HEK293 (cell line): ENCODE results near the gene C2CD5.
"Not testable (repeated sequence)": the region's sequence is repeated elsewhere in the genome, so short reads cannot be mapped to it uniquely, and the experiment has no call there.

ENCODE experiments used
- CTCF ChIA-PET: fragments of 350-600 bp; formaldehyde crosslinking; extraction: SDS; loops from one replicate; lab custom pipeline; 2021; ENCODE audit warnings: antibody characterized with exemption; lab: Yijun Ruan, JAX
- POLR2A ChIA-PET: fragments of 300-600 bp; formaldehyde crosslinking; extraction: SDS; loops from one replicate; lab custom pipeline; 2020; ENCODE audit warnings: antibody characterized with exemption, inconsistent platforms; lab: Yijun Ruan, JAX
- H3K27ac ChIP-seq: fragments of 200-500 bp; sonication (Bioruptor generic); 2 replicates; pipeline ENCODE4 v1.5.1; 2014; ENCODE audit warnings: low read depth, low read length, control low read depth, inconsistent platforms; ENCODE audit errors: extremely low read depth
- H3K36me3 ChIP-seq, 2 experiments: fragments of 200-500 bp in 1 of 2; sonication (Bioruptor generic) in 1 of 2; 1 replicate in 1 of 2; 2 replicates in 1 of 2; pipeline ENCODE4 v1.5.1; 2014 to 2017; ENCODE audit warnings: inconsistent platforms in 2 of 2, low read length in 2 of 2; ENCODE audit not compliant: control insufficient read depth in 2 of 2, insufficient read depth in 1 of 2
- H3K4me1 ChIP-seq: fragments of 200-500 bp; sonication (Bioruptor generic); 2 replicates; pipeline ENCODE4 v1.5.1; 2014; ENCODE audit warnings: mild to moderate bottlenecking, low read length, inconsistent platforms; ENCODE audit not compliant: control insufficient read depth, insufficient read depth
- H3K4me3 ChIP-seq: 2 replicates; pipeline ENCODE4 v1.5.1; 2011; ENCODE audit warnings: low read depth, mild to moderate bottlenecking, control low read depth, low read length, moderate library complexity
- H3K9me3 ChIP-seq: fragments of 200-500 bp; sonication (Bioruptor generic); 2 replicates; pipeline ENCODE4 v1.5.1; 2014; ENCODE audit warnings: low read depth, low read length, inconsistent platforms; ENCODE audit not compliant: control insufficient read depth, insufficient read depth
- BCL11B ChIP-seq: fragments of 450-650 bp; formaldehyde crosslinking; IDR thresholded peaks from 2 replicates; pipeline ENCODE4 v1.5.1; 2016; ENCODE audit warnings: low read depth, missing biosample characterization, missing genetic modification characterization
- EGR2 ChIP-seq: fragments of 450-650 bp; formaldehyde crosslinking; IDR thresholded peaks from 2 replicates; pipeline ENCODE4 v1.5.1; 2016; ENCODE audit warnings: low read depth, missing biosample characterization, missing genetic modification characterization
- HOXD13 ChIP-seq: sonication (generic); formaldehyde crosslinking; IDR thresholded peaks from 2 replicates; pipeline ENCODE4 v1.8.0; 2022; ENCODE audit warnings: missing genetic modification reagents, borderline replicate concordance
- KLF10 ChIP-seq: fragments of 450-650 bp; IDR thresholded peaks from 2 replicates; pipeline ENCODE4 v1.5.1; 2018; ENCODE audit warnings: missing biosample characterization, mild to moderate bottlenecking, missing genetic modification characterization
- KLF8 ChIP-seq: fragments of 450-650 bp; formaldehyde crosslinking; IDR thresholded peaks from 2 replicates; pipeline ENCODE4 v1.5.1; 2016; ENCODE audit warnings: missing biosample characterization, missing genetic modification characterization
- SETDB1 ChIP-seq: IDR thresholded peaks from one replicate; pipeline ENCODE4 v1.6.1; 2017; ENCODE audit warnings: mild to moderate bottlenecking, low read length, moderate library complexity, mixed read lengths; ENCODE audit not compliant: insufficient read length
- ZNF133 ChIP-seq: fragments of 450-650 bp; formaldehyde crosslinking; IDR thresholded peaks from 2 replicates; pipeline ENCODE4 v1.5.1; 2016; ENCODE audit warnings: missing biosample characterization, missing genetic modification characterization
- ZNF146 ChIP-seq: fragments of 450-650 bp; formaldehyde crosslinking; IDR thresholded peaks from 2 replicates; pipeline ENCODE4 v1.5.1; 2016; ENCODE audit warnings: missing biosample characterization, missing genetic modification characterization
- ZNF311 ChIP-seq: fragments of 450-650 bp; formaldehyde crosslinking; IDR thresholded peaks from 2 replicates; pipeline ENCODE4 v1.5.1; 2017; ENCODE audit warnings: missing biosample characterization, missing genetic modification characterization, borderline replicate concordance
- ZNF629 ChIP-seq: fragments of 450-650 bp; formaldehyde crosslinking; IDR thresholded peaks from 2 replicates; pipeline ENCODE4 v1.5.1; 2017; ENCODE audit warnings: missing biosample characterization, missing genetic modification characterization
- ZNF658 ChIP-seq: fragments of 450-650 bp; formaldehyde crosslinking; IDR thresholded peaks from 2 replicates; pipeline ENCODE4; 2016; ENCODE audit warnings: missing biosample characterization, missing genetic modification characterization
- TF ChIP-seq, protein P1 (sequence below): fragments of 450-650 bp; formaldehyde crosslinking; IDR thresholded peaks from 2 replicates; pipeline ENCODE4 v1.5.1; 2016; ENCODE audit warnings: missing biosample characterization, missing genetic modification characterization
- TF ChIP-seq, protein P2 (sequence below): IDR thresholded peaks from 2 replicates; pipeline ENCODE4 v1.6.1; 2011; ENCODE audit warnings: mild to moderate bottlenecking, low read depth, low read length, borderline replicate concordance

The C2CD5 gene

DNA sequence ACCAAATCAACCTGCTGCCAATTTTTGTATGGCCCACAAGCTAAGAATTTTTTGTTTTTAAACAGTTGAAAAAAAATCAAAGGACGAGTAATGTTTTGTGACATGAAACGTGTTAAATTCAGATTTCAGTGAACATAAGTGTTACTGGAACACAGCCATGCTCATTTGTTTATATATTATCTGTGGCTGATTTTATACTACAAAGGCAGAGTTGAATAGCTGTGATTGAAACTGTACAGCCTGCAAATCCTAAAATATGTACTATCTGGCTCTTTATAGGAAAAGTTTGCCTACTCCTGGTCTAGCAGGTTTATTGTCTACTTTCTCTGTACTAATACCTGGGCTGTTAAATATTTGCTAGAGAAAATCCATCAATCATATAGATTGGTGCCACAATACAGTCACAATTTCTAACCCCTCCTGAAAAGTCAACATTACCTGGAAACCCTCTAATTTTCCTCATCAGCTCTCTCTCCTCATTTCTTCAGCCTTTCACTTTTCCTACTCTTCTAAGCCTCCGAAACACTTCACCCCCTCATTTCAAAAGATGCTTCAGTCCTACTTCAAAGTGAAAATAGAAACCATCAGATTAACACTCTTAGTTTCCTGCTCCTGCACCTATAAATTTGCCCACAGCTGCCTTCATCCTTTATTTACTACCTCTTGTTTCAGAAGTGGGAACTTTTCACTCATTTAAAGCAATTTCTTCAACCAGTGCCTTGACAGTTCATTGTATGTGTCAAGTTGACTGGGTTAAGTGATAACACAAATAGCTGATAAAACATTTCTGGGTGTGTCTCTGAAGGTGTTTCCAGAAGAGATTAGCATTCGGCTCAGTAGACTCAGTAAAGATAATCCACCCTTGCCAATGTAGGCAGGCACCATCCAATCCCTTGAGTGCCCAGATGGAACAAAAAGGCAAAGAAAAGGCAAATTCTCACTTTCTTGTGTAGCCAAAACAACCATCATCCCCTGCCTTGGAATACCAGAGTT is 18.0 kb upstream of the C2CD5 start:
- CTCF ChIA-PET, result no interaction called here
- H3K4me1 ChIP-seq, result no peaks in the 10 kb centered on the region
- H3K9me3 ChIP-seq, result no peaks in the 10 kb centered on the region
- no peak for TF ChIP-seq HOXD13 (CRISPR knock-in tag)
- TF ChIP-seq, protein P1, sequence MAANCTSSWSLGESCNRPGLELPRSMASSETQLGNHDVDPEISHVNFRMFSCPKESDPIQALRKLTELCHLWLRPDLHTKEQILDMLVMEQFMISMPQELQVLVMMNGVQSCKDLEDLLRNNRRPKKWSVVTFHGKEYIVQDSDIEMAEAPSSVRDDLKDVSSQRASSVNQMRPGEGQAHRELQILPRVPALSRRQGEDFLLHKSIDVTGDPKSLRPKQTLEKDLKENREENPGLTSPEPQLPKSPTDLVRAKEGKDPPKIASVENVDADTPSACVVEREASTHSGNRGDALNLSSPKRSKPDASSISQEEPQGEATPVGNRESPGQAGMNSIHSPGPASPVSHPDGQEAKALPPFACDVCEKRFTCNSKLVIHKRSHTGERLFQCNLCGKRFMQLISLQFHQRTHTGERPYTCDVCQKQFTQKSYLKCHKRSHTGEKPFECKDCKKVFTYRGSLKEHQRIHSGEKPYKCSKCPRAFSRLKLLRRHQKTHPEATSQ (tag by site-specific recombination), result no peak
- no peak for TF ChIP-seq ZNF311
- no peaks in the 10 kb centered on the region for H3K36me3 ChIP-seq
- H3K4me3 ChIP-seq, result no peak overlapping the region
- POLR2A ChIA-PET, result no interaction called here
- H3K27ac ChIP-seq, result no peak overlapping the region

DNA sequence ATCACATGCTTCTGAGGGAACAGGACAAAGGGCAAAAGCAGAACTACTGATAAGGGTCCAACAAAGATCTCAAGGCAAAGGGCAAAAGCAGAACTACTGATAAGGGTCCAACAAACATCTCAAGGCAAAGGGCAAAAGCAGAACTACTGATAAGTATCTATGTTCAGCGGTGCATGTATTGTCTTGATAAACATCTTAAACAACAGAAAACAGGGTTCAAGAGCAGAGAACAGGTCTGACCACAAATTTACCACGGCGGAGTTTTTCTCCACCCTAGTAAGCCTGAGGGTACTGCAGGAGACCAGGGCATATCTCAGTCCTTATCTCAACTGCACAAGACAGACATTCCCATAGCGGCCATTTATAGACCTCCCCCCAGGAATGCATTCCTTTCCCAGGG is 10.4 kb upstream of the C2CD5 start:
- TF ChIP-seq ZNF133 (tag by site-specific recombination) (peak; percentile 86), SETDB1 (peak; percentile 69)
- TF ChIP-seq, all 188 proteins: peak for 2; not testable (repeated sequence) for 186
- H3K4me3 ChIP-seq, H3K36me3 ChIP-seq, POLR2A ChIA-PET, H3K27ac ChIP-seq, H3K9me3 ChIP-seq, CTCF ChIA-PET, H3K4me1 ChIP-seq: not testable (repeated sequence)

DNA sequence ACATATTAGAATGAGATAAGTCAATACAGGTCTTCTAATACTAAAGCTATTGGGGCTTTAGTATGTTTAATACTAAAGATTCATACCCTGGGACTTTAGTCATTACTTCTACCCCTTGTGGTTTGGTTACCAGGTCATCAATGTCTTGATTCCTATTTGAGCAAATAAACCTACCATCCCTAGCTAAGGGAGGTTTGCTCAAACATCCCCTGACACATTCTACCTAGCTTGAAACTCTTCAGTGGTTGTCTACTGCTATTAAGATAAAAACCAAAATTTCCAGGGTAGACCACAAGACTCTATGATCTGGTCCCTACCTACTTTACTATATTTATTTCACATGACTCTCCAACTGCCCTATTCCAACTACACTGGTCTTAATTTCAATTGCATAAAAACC is 7.3 kb upstream of the C2CD5 start:
- H3K4me3 ChIP-seq, result no peak overlapping the region
- no peaks in the 10 kb centered on the region for H3K4me1 ChIP-seq
- POLR2A ChIA-PET, result no interaction called here
- H3K36me3 ChIP-seq, result no peaks in the 10 kb centered on the region
- no peak overlapping the region for H3K27ac ChIP-seq
- H3K9me3 ChIP-seq, result no peaks in the 10 kb centered on the region
- TF ChIP-seq BCL11B (tag by site-specific recombination) (no peak), KLF8 (tag by site-specific recombination) (no peak), ZNF133 (tag by site-specific recombination) (no peak), ZNF658 (tag by site-specific recombination) (no peak), ZNF146 (tag by site-specific recombination) (no peak), ZNF629 (tag by site-specific recombination) (no peak), KLF10 (tag by site-specific recombination) (no peak)
- TF ChIP-seq, protein P2, sequence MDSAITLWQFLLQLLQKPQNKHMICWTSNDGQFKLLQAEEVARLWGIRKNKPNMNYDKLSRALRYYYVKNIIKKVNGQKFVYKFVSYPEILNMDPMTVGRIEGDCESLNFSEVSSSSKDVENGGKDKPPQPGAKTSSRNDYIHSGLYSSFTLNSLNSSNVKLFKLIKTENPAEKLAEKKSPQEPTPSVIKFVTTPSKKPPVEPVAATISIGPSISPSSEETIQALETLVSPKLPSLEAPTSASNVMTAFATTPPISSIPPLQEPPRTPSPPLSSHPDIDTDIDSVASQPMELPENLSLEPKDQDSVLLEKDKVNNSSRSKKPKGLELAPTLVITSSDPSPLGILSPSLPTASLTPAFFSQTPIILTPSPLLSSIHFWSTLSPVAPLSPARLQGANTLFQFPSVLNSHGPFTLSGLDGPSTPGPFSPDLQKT, result no peak
- CTCF ChIA-PET, result interaction anchor here (1.3 kb wide), 1 partner anchor 89 kb away, joined by 4 read pairs; no protein-coding TSS in a partner anchor

DNA sequence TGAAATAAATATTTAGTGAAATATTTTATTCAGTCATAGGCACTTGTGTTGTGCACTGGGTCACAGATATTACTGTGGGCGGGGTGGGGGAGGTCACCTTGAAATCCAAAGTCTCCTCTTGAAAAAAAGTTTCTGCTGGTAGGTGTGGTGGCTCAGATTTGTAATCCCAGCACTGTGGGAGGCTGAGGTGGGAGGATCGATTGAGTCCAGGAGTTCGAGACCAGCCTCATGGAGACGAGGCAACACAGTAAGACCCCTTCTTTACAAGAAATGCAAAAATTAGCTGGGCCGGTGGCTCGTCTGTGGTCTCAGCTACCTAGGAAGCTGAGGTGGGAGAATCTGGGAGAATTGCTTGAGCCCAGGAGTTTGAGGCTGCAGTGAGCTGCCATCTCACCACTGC is 913 bp upstream of the C2CD5 start:
- 0 out of 2 replicates have a peak, but pooled peaks have one; percentile 10 for TF ChIP-seq EGR2 (tag by site-specific recombination)
- no peak for TF ChIP-seq ZNF133 (tag by site-specific recombination)
- H3K9me3 ChIP-seq, result no peaks in the 10 kb centered on the region
- H3K4me1 ChIP-seq, result no peaks in the 10 kb centered on the region
- ChIA-PET POLR2A (interaction anchor here (1.5 to 1.6 kb wide), 2 partner anchors 16 to 79 kb away, joined by 5 to 17 read pairs; partner anchors contain the start of gene ETNK1), CTCF (interaction anchor here (0.6 to 1.5 kb wide), 3 partner anchors 15 to 72 kb away, joined by 3 to 6 read pairs (median 4); no protein-coding TSS in a partner anchor)
- no peak overlapping the region for H3K4me3 ChIP-seq
- no peak overlapping the region for H3K27ac ChIP-seq
- peaks cover 4 to 8% of the 10 kb centered on the region in 2 experiments; a peak in 2 of 3 replicates for H3K36me3 ChIP-seq
